ENCODE results near the gene NPIPB8. TPM values are rescaled to one million over a fixed set of nuclear protein-coding genes. Genes with fewer than 3 reads are reported as not detected.
"Not testable (repeated sequence)": the region's sequence is repeated elsewhere in the genome, so short reads cannot be mapped to it uniquely, and the experiment has no call there.

NPIPB8 gene
- total and polyA plus RNA-seq, 11 donors = 0.10 to 1.0 TPM; not detected in 9

- DNase-seq (no peak), ATAC-seq (no peak)
- peaks cover 0 to 6% (median 0%) of the 10 kb centered on the region in 9 donors for H3K27me3 ChIP-seq
- WGBS, 4 donors = 66 to 76% (median 70%) methylated on average over 7 of the region's 7 CpGs
- intact Hi-C loops (cut with DNase I) = loop anchor here in 1 of 10 donors (5.0 kb wide), 1 partner anchor 349 kb away; no protein-coding TSS in a partner anchor
- H3K27ac ChIP-seq = no peak overlapping the region
- H3K4me1 ChIP-seq = peaks cover 0 to 12% (median 0%) of the 10 kb centered on the region in 12 donors
- peaks cover 0 to 13% (median 0%) of the 10 kb centered on the region in 9 donors for H3K36me3 ChIP-seq
- H3K9me3 ChIP-seq = no peaks in the 10 kb centered on the region
- TF ChIP-seq CTCF (IDR thresholded peaks at IDR 0.05) (no peak), POLR2A (IDR thresholded peaks at IDR 0.05) (no peak)
- no peak overlapping the region for H3K4me3 ChIP-seq
Measured at GRCh38 chr16:28621481-28622155, 16.2 kb upstream of the NPIPB8 start.

- 46 to 71% (median 51%) methylated on average over 15 to 24 of the region's 24 CpGs for WGBS, 4 donors
- not testable (repeated sequence) for DNase-seq
Measured at GRCh38 chr16:28622532-28623171, 15.2 kb upstream of the NPIPB8 start.

GRCh38 chr16:28623172-28623711 is 14.6 kb upstream of the NPIPB8 start:
- Histone ChIP-seq H3K27me3 (peaks cover 0 to 6% (median 0%) of the 10 kb centered on the region in 9 donors), H3K4me3 (peak overlapping the region; percentile 19 to 64 (median 52)), H3K36me3 (peaks cover 0 to 13% (median 0%) of the 10 kb centered on the region in 9 donors), H3K4me1 (peaks cover 0 to 12% (median 0%) of the 10 kb centered on the region in 12 donors), H3K27ac (peak overlapping the region in 10 of 12 donors; percentile 32 to 68 (median 48)), H3K9me3 (no peaks in the 10 kb centered on the region)
- intact Hi-C loops (cut with DNase I) = loop anchor here in 1 of 10 donors (5.0 kb wide), 1 partner anchor 351 kb away; no protein-coding TSS in a partner anchor
- WGBS, 4 donors = 1 to 16% (median 5%) methylated on average over 35 to 68 of the region's 68 CpGs
- ATAC-seq (peak; percentile 42 to 91 (median 84)), DNase-seq (peak in 3 of 5 donors; percentile 49 to 76 (median 51))
- TF ChIP-seq POLR2A (IDR thresholded peaks at IDR 0.05) (no peak), CTCF (IDR thresholded peaks at IDR 0.05) (no peak)

More at GRCh38 chr16:28622532-28623171, 15.2 kb upstream of the NPIPB8 start:
- peaks cover 0 to 12% (median 0%) of the 10 kb centered on the region in 12 donors for H3K4me1 ChIP-seq
- H3K4me3 ChIP-seq = peak overlapping the region; percentile 19 to 64 (median 52)
- intact Hi-C loops (cut with DNase I) = loop anchor here in 1 of 10 donors (5.0 kb wide), 1 partner anchor 350 kb away; no protein-coding TSS in a partner anchor
- H3K36me3 ChIP-seq = peaks cover 0 to 13% (median 0%) of the 10 kb centered on the region in 9 donors
- H3K9me3 ChIP-seq, H3K27me3 ChIP-seq: not testable (repeated sequence)
- peak in 3 of 4 donors; percentile 34 to 43 (median 41) for ATAC-seq
- peak overlapping the region in 8 of 12 donors; percentile 37 to 68 (median 54) for H3K27ac ChIP-seq

- ATAC-seq; intact Hi-C loops (cut with DNase I); H3K36me3 ChIP-seq; DNase-seq; H3K4me1 ChIP-seq; H3K9me3 ChIP-seq; H3K4me3 ChIP-seq; H3K27me3 ChIP-seq; H3K27ac ChIP-seq: not testable (repeated sequence)
- 73 to 84% (median 74%) methylated on average over 4 to 5 of the region's 5 CpGs for WGBS, 4 donors
Measured at GRCh38 chr16:28630905-28631304, 7.0 kb upstream of the NPIPB8 start.

- H3K4me3 ChIP-seq; H3K36me3 ChIP-seq; H3K27ac ChIP-seq; DNase-seq; H3K4me1 ChIP-seq; intact Hi-C loops (cut with DNase I); H3K9me3 ChIP-seq; ATAC-seq; H3K27me3 ChIP-seq: not testable (repeated sequence)
- WGBS, 4 donors = 48 to 61% (median 53%) methylated on average over 5 of the region's 5 CpGs
Measured at GRCh38 chr16:28636093-28636823, 1.6 kb upstream of the NPIPB8 start.

GRCh38 chr16:28638359-28638758 is 494 bp downstream of the NPIPB8 start:
- H3K27me3 ChIP-seq; ATAC-seq; H3K9me3 ChIP-seq; H3K27ac ChIP-seq; H3K4me1 ChIP-seq; H3K36me3 ChIP-seq; DNase-seq; intact Hi-C loops (cut with DNase I); H3K4me3 ChIP-seq: not testable (repeated sequence)
- WGBS, 4 donors = 69 to 92% (median 89%) methylated on average over 4 of the region's 5 CpGs; no CpG with 5 or more reads in 1 of the 4 donors

GRCh38 chr16:28639959-28640358 is 2.1 kb downstream of the NPIPB8 start:
- H3K4me1 ChIP-seq; intact Hi-C loops (cut with DNase I); ATAC-seq; H3K27ac ChIP-seq; H3K4me3 ChIP-seq; H3K36me3 ChIP-seq; DNase-seq; H3K9me3 ChIP-seq; H3K27me3 ChIP-seq: not testable (repeated sequence)
- WGBS, 4 donors = 43 to 65% (median 61%) methylated on average over 2 of the region's 2 CpGs

- H3K36me3 ChIP-seq; ATAC-seq; intact Hi-C loops (cut with DNase I); DNase-seq; H3K27me3 ChIP-seq; H3K9me3 ChIP-seq; H3K27ac ChIP-seq; H3K4me3 ChIP-seq; H3K4me1 ChIP-seq: not testable (repeated sequence)
- 88 to 98% (median 95%) methylated on average over 7 to 11 of the region's 25 CpGs for WGBS, 4 donors
Measured at GRCh38 chr16:28666264-28666663, 28.4 kb downstream of the NPIPB8 start.

All from heart left ventricle (tissue), 16 donors.